ENCODE results near the gene SCYGR7.

The SCYGR7 gene

DNA sequence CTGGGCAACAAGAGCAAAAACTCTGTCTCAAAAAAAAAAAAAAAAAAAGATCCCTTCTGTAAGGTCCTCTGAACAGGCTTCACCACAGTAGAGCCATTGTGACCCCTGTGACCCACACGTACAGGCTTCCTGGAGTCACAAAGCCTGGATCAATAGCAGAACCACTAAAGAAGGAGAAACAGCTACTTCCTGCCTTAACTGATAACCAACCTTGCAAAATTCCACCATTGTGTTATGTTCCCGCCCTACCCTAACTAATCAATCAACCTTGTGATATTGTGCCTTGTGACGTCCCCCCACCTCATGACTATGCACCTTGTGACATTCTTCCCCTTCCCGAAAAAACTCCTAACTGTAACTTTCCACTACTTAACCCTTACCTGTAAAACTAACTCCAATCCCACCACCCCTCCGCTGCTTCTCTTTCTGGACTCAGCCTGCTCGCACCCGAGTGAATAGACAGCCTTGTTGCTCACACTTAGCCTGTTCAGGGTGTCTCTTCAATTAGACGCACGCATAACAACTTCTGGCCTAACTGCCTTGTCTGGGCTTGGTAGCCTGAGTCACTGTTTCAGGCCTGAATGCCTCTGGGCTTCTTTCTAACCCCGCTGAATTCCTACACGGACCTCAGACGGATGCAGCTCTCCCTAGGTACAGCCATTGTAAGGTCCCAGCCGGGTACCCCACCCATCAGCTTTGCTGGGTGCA lies 31.4 kb downstream of the SCYGR7 start:
- DNase-seq = no peak

DNA sequence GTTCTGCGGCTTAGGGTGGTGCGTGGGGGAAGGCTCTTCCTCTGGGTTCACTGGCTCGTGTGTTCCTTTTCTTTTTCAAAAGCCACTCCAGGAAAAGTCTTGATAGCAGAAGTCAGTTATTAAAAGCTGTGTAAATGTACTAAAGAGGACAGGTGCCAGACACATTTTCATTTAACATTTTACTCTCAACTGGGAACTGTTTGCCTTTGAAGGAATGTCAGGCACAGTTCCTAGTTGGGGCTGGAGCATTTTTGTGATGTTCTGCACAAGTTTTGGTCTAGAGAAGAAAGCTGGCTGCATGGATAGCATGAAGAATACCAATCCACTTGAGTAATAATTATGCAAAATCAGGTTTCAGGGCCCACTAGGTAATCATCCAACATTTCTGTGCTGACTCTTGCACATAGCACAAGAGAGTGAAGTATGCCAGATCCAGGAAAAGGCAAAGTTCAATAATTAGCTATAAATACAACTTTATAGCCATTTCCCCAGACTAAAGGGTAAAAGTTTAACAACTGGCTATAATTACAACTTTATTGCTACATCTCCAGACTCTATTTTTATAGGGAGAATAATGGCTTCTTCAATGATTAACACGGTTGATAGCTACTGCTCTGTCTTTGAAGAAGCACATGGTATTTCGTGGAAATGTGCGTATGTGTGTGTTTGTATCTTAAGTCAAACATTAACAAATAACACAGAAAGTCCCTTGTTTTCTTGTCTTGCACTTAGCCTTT lies 33.8 kb downstream of the SCYGR7 start:
- no peak for DNase-seq

DNA sequence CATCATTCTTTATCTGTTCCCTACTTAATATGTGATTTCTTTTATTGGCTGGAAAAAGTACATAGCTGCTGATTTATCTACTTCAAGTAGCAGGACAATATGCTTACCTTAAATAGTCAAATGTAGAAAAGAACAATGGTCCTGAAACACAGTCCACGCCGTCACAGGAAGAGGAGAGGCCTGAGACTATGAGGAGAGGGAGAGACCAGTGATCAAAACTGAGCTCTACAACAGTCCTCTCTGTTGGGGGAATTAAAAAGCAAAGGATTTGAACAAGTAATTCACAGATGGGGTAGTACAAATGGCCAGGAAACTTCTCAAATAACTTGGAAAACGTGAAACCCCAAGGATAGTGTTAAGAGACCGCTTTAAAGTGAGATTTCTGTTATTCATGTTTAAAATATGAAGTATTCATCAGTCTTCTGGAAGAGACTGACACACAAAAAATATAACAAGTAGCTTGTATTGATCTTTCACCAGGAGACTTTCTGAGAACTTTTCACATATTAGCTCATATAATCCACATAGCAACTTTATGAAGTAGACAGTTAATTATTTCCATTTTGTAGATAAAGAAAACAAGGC lies 37.7 kb downstream of the SCYGR7 start:
- DNase-seq = no peak

DNA sequence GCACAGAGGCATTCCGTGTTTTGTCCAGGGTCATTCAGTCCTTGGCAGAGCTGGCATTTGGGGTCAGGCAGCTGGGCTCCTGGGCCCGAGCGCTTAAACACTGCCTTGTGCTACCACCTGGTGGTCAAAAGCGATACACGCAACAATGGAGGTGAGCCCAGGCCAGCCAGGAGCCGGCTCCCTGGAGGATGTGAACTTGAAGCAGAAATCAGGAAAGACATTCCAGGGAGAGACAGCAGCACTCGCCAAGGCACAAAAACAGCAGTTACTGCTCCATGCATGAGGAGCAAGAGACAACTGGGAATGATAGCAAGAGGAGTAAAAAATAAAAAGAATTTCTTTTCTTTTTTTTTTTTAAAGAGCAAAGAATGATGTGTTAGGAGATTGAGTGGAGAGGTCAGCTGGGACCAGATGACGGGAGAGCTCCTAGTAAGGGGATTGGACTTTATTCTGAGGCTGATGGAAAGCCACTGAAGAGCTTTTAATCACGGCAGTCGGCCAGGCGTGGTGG lies 38.3 kb downstream of the SCYGR7 start:
- DNase-seq = peak; percentile 55

DNA sequence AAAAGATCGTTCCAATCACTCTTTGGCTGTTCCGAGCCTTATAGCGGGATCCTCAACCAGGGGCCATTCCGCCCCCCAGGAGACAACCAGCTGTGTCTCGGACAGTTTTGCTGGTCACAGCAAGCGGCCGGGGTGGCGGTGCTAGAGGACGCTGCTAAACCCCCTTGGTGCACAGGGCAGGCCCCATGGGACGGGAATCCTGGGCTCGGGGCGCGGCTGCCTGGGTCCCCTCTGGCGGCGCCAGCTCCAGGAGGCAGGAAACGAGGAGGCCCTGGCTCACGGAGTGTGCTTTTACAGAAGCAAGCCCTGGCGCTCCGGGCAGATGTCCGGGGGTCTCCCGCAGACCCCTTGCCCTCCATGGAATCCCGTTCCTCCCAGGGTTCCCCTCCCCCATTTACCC lies 39.7 kb downstream of the SCYGR7 start:
- DNase-seq = no peak

DNA sequence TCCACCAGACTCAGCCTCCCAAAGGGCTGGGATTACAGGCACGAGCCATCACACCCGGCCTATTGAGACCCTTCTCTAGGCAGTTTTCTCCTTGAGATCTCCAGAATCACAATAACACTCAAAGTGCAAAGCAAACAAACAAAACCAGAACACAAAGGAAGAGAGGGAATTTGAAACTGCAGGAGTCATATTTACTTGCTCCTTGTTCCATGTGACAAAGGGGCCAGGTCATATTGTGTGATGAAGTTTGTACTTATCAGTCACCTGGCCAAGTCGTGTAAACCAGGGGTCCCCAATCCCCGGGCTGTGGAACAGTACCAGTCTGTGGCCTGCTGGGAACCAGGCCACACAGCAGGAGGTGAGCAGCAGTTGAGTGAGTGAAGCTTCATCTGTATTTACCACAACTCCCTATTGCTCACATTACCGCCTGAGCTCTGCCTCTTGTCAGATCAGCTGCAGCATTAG lies 44.1 kb downstream of the SCYGR7 start:
- no peak for DNase-seq

DNA sequence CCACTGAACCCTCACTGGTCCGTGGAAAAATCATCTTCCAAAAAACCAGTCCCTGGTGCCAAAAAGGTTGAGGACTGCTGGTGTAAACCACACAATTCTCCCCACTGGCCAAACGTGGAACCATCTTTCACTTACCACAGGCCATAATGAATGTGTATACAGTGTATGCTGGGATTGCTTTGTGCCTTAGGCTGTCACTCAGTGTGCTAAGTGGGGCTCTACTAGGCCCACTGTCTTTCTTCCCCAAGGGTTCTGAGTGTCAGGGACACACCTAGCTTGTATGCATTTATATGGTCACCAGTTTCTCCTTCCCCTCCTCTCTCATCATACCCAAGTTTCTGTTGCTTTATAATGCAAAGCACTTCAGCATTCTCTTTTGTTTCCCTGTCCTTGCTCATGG lies 44.8 kb downstream of the SCYGR7 start:
- no peak for DNase-seq

DNA sequence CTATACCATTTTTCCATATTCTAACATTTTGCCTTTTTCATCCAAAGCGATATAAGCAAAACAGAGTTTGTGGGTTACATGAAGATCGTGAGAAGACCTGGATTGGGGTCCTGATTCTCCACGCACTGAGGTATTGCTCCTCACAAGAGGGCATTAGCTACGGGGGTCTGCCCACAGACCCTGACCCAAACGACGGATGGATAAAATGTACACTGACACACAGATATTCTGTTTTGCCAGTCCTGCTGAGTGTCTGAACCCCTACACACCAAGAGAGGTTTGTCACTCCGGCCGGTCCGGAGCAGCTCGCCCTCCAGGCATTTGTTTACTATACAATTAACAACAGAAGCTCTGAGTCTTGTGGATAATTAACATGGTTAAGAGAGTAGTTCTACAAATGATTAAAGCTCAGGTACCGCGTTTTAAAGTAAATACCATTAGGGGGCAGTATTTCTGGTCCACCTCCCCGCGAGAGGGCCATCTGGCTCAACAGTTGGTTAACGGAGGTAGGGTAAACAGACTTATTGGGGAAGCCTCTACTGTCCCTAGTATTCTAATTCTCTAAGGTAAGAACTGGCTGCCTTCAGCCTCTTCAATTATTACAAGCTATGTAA lies 46.0 kb downstream of the SCYGR7 start:
- peak in 1 of 2 donors; percentile 21 for DNase-seq

DNA sequence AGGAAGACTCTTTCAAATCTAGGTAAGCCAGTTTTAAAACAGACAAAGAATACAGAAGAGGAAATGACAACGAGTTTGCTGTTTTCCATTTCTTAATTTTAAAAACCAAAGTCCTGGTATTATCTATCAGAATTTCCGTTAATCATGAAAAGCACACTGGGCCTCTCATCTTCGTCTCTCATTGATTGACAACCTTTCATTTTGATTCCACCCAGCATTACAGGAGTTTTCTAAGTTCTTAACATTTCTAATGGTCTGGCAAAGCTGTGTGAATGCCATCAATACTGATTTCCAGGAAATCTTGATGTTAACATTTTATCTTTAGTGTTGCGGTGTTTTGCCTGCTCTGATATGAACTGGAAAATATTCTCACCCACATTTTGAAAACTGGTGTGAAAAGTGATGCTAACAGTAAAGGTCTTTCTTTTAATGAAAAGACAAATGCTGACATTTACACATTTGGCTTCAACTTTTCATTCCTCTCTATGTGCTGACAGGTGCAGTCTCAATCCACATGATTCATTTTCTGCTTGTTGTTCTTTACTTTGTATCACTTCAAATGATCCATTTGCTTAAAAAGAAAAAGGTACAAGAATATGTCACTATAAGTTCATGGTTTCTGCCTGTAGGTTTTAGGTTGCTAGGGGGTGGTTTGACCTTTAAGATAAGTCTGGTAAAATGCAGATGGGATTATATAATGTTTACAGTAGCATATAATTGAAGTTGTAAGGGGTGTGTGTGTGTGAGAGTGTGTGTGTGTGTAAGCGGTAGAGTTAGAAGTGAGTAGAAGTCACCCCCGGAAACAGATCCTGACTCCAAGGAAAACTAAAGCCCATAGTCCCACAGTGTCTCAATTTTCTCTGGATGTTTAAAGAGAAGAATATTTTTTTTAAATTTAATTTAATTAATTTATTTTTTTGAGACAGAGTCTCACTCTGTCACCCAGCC lies 47.0 kb downstream of the SCYGR7 start:
- DNase-seq = no peak

Data from CD4-positive, alpha-beta T cell treated with Interleukin-1 beta for 1 hour (primary cell).